Naive thymus-derived CD4-positive, alpha-beta T cell (primary cell): Measurements from ENCODE around the gene FNDC3A. TPM values are rescaled to one million over a fixed set of nuclear protein-coding genes. Genes with fewer than 3 reads are reported as not detected.

ENCODE experiments used
- ATAC-seq: fragments of 150-1000 bp; cut with Tn5 transposase; 2 replicates; pipeline ENCODE4 v1.10.0; 2021; ENCODE audit warnings: mild to moderate bottlenecking, moderate library complexity
- CTCF ChIA-PET: fragments of 350-600 bp; sonication (Branson Sonifier 250); formaldehyde crosslinking; loops from one replicate; lab custom pipeline; 2021; ENCODE audit warnings: antibody characterized with exemption; lab: Charles Lee
- POLR2A ChIA-PET: fragments of 350-600 bp; sonication (Branson Sonifier 250); formaldehyde crosslinking; loops from one replicate; lab custom pipeline; 2021; ENCODE audit warnings: antibody characterized with exemption, inconsistent platforms; lab: Charles Lee
- DNase-seq, 9 donors: peaks; one replicate each; pipeline versions ENCODE4 v3.0.0 to v3.0.0-alpha.2; 2020 to 2022; ENCODE audit warnings: mixed read lengths in 1 of 9
- H3K27ac ChIP-seq: one replicate; pipeline ENCODE4 v1.7.0; 2013; ENCODE audit warnings: mild to moderate bottlenecking, low read depth, low read length, moderate library complexity
- H3K27me3 ChIP-seq, 2 donors: one replicate each; pipeline ENCODE4 v1.7.0; 2013; ENCODE audit warnings: low read length in 2 of 2, mild to moderate bottlenecking in 2 of 2, moderate library complexity in 2 of 2; ENCODE audit not compliant: control insufficient read depth in 2 of 2, insufficient read depth in 2 of 2
- H3K36me3 ChIP-seq, 3 experiments: 1 replicate in 2 of 3; 2 replicates in 1 of 3; pipeline ENCODE4 v1.7.0; 2013; ENCODE audit warnings: low read length in 3 of 3, mild to moderate bottlenecking in 3 of 3, moderate library complexity in 1 of 3; ENCODE audit not compliant: insufficient read depth in 3 of 3, control insufficient read depth in 2 of 3
- H3K4me1 ChIP-seq, 2 donors: one replicate each; pipeline ENCODE4 v1.7.0; 2013; ENCODE audit warnings: low read length in 2 of 2, mild to moderate bottlenecking in 2 of 2, moderate library complexity in 1 of 2; ENCODE audit not compliant: control insufficient read depth in 2 of 2, insufficient read depth in 2 of 2
- H3K4me3 ChIP-seq: 2 replicates; pipeline ENCODE4 v1.7.0; 2013; ENCODE audit warnings: mild to moderate bottlenecking, low read length
- H3K9me3 ChIP-seq, 3 experiments: 1 replicate in 2 of 3; 2 replicates in 1 of 3; pipeline ENCODE4 v1.7.0; 2013; ENCODE audit warnings: low read length in 3 of 3; ENCODE audit not compliant: control insufficient read depth in 2 of 3
- H3K27ac Mint-ChIP-seq, 9 donors: one replicate each; pipeline ENCODE4 v1.8.0; 2020 to 2022; ENCODE audit warnings: mixed read lengths in 9 of 9, mild to moderate bottlenecking in 8 of 9, moderate library complexity in 5 of 9, inconsistent platforms in 2 of 9
- H3K27me3 Mint-ChIP-seq, 5 donors: one replicate each; pipeline ENCODE4 v1.8.0; 2021 to 2022; ENCODE audit warnings: mixed read lengths in 5 of 5, mild to moderate bottlenecking in 1 of 5
- H3K36me3 Mint-ChIP-seq, 5 donors: one replicate each; pipeline ENCODE4 v1.8.0; 2020 to 2022; ENCODE audit warnings: mixed read lengths in 5 of 5, mild to moderate bottlenecking in 3 of 5, inconsistent platforms in 1 of 5
- H3K4me1 Mint-ChIP-seq, 7 donors: one replicate each; pipeline ENCODE4 v1.8.0; 2020 to 2022; ENCODE audit warnings: mixed read lengths in 7 of 7, mild to moderate bottlenecking in 3 of 7, inconsistent platforms in 1 of 7
- H3K4me3 Mint-ChIP-seq, 10 donors: one replicate each; pipeline ENCODE4 v1.8.0; 2020 to 2022; ENCODE audit warnings: mild to moderate bottlenecking in 10 of 10, mixed read lengths in 10 of 10, moderate library complexity in 6 of 10, inconsistent platforms in 2 of 10
- H3K9me3 Mint-ChIP-seq, 11 donors: one replicate each; pipeline ENCODE4 v1.8.0; 2020 to 2022; ENCODE audit warnings: mixed read lengths in 11 of 11, mild to moderate bottlenecking in 4 of 11, inconsistent platforms in 1 of 11, moderate library complexity in 1 of 11
- intact Hi-C, 2 donors: fragments of 100-400 bp; cut with micrococcal nuclease; formaldehyde crosslinking; loops; one replicate each; pipeline ENCODE4 v1.15.1; 2023
- polyA plus RNA-seq, 2 donors: library from polyadenylated mRNA; unstranded; fragments of 300-500 nt; fragmentation: Illumina TruSeq; gene quantifications; one replicate each; pipeline ENCODE4 v1.2.3, GENCODE V29; 2021
- total RNA-seq, 6 experiments: library from RNA in 5 of 6; stranded (reverse) in 5 of 6; gene quantifications; 1 replicate in 5 of 6; 2 replicates in 1 of 6; pipeline ENCODE4 v1.2.3 and lab custom pipeline; 2021 to 2026

FNDC3A gene
- total and polyA plus RNA-seq, 7 experiments from 2014 or later: 12.0 to 46.4 (median 35.4) TPM

- H3K36me3 Mint-ChIP-seq: peaks cover 0 to 3% (median 0%) of the 10 kb centered on the region in 5 donors
- H3K4me1 ChIP-seq: no peaks in the 10 kb centered on the region
- DNase-seq (no peak), ATAC-seq (no peak)
- no peaks in the 10 kb centered on the region for H3K36me3 ChIP-seq
- H3K4me3 ChIP-seq: no peak overlapping the region
- no peaks in the 10 kb centered on the region for H3K27me3 ChIP-seq
- H3K27me3 Mint-ChIP-seq: peaks cover 0 to 11% (median 5%) of the 10 kb centered on the region in 5 donors
- intact Hi-C loops: no loop called here
- no peak overlapping the region for H3K27ac ChIP-seq
- peaks cover 0 to 8% (median 0%) of the 10 kb centered on the region in 11 donors for H3K9me3 Mint-ChIP-seq
- ChIA-PET CTCF (no interaction called here), POLR2A (no interaction called here)
- no peaks in the 10 kb centered on the region for H3K9me3 ChIP-seq
- no peak overlapping the region for H3K27ac Mint-ChIP-seq
- no peak overlapping the region for H3K4me3 Mint-ChIP-seq
- peaks cover 0 to 5% (median 0%) of the 10 kb centered on the region in 7 donors for H3K4me1 Mint-ChIP-seq
These were observed 14.3 kb upstream of the FNDC3A start for GRCh38 chr13:48961379-48961778.

GRCh38 chr13:48962281-48962680 is 13.4 kb upstream of the FNDC3A start:
- Histone ChIP-seq H3K4me1 (no peaks in the 10 kb centered on the region), H3K36me3 (no peaks in the 10 kb centered on the region), H3K9me3 (no peaks in the 10 kb centered on the region), H3K27ac (no peak overlapping the region), H3K27me3 (no peaks in the 10 kb centered on the region), H3K4me3 (no peak overlapping the region)
- no peak overlapping the region for H3K27ac Mint-ChIP-seq
- no peak for ATAC-seq
- intact Hi-C loops: no loop called here
- peaks cover 0 to 10% (median 0%) of the 10 kb centered on the region in 11 donors for H3K9me3 Mint-ChIP-seq
- ChIA-PET CTCF (no interaction called here), POLR2A (no interaction called here)
- peaks cover 0 to 5% (median 0%) of the 10 kb centered on the region in 7 donors for H3K4me1 Mint-ChIP-seq
- H3K36me3 Mint-ChIP-seq: peaks cover 0 to 3% (median 0%) of the 10 kb centered on the region in 5 donors
- H3K4me3 Mint-ChIP-seq: no peak overlapping the region
- no peak for DNase-seq
- H3K27me3 Mint-ChIP-seq: peaks cover 0 to 6% (median 0%) of the 10 kb centered on the region in 5 donors

GRCh38 chr13:48965736-48966135 is 10.0 kb upstream of the FNDC3A start:
- Histone ChIP-seq H3K36me3 (no peaks in the 10 kb centered on the region), H3K27me3 (no peaks in the 10 kb centered on the region), H3K4me3 (no peak overlapping the region), H3K4me1 (no peaks in the 10 kb centered on the region), H3K27ac (no peak overlapping the region), H3K9me3 (no peaks in the 10 kb centered on the region)
- intact Hi-C loops: no loop called here
- CTCF ChIA-PET: no interaction called here
- Mint-ChIP-seq H3K36me3 (peaks cover 0 to 4% (median 0%) of the 10 kb centered on the region in 5 donors), H3K27ac (no peak overlapping the region), H3K9me3 (peaks cover 0 to 8% (median 0%) of the 10 kb centered on the region in 11 donors), H3K4me1 (peaks cover 0 to 4% (median 0%) of the 10 kb centered on the region in 7 donors), H3K27me3 (peaks cover 0 to 2% (median 0%) of the 10 kb centered on the region in 5 donors), H3K4me3 (no peak overlapping the region)
- no peak for ATAC-seq
- DNase-seq: no peak
- POLR2A ChIA-PET: no interaction called here

- no peaks in the 10 kb centered on the region for H3K27me3 ChIP-seq
- H3K9me3 ChIP-seq: peaks cover 0 to 22% (median 0%) of the 10 kb centered on the region in 3 experiments
- Mint-ChIP-seq H3K27me3 (peaks cover 0 to 6% (median 0%) of the 10 kb centered on the region in 5 donors), H3K4me1 (peaks cover 4 to 17% (median 10%) of the 10 kb centered on the region in 7 donors), H3K36me3 (peaks cover 13 to 32% (median 16%) of the 10 kb centered on the region in 5 donors), H3K9me3 (peaks cover 12 to 32% (median 18%) of the 10 kb centered on the region in 11 donors), H3K27ac (no peak overlapping the region), H3K4me3 (no peak overlapping the region)
- no peak overlapping the region for H3K27ac ChIP-seq
- no peak for ATAC-seq
- H3K4me1 ChIP-seq: peaks cover under 1 to 4% of the 10 kb centered on the region in 2 donors
- DNase-seq: no peak
- intact Hi-C loops: loop anchor here (10.0 kb wide), 3 partner anchors 615 to 1155 kb away; partner anchors contain the start of genes RCBTB1 (in 2 of the 2) and TRIM13 (in 1 of the 2)
- H3K4me3 ChIP-seq: no peak overlapping the region
- no peaks in the 10 kb centered on the region for H3K36me3 ChIP-seq
- ChIA-PET POLR2A (no interaction called here), CTCF (no interaction called here)
These were observed 6.0 kb upstream of the FNDC3A start for GRCh38 chr13:48969685-48970084.

GRCh38 chr13:48973845-48974431 is 1.8 kb upstream of the FNDC3A start:
- H3K36me3 ChIP-seq: peaks cover 0 to 5% (median 0%) of the 10 kb centered on the region in 3 experiments
- no peak overlapping the region for H3K4me3 ChIP-seq
- H3K4me3 Mint-ChIP-seq: peak overlapping the region in 9 of 10 donors; percentile 7 to 98 (median 93)
- H3K4me1 Mint-ChIP-seq: peaks cover 22 to 49% (median 32%) of the 10 kb centered on the region in 7 donors
- no peak for DNase-seq
- peaks cover 13 to 38% (median 16%) of the 10 kb centered on the region in 5 donors for H3K36me3 Mint-ChIP-seq
- POLR2A ChIA-PET: interaction anchor here (0.9 to 1.0 kb wide), 2 partner anchors 139 to 441 kb away, joined by 3 read pairs; partner anchors contain the start of gene RCBTB2
- H3K4me1 ChIP-seq: peaks cover 13 to 15% of the 10 kb centered on the region in 2 donors
- H3K27ac Mint-ChIP-seq: peak overlapping the region in 8 of 9 donors; percentile 93 to 99 (median 98)
- peaks cover 0 to 6% (median 0%) of the 10 kb centered on the region in 5 donors for H3K27me3 Mint-ChIP-seq
- H3K27me3 ChIP-seq: no peaks in the 10 kb centered on the region
- intact Hi-C loops: loop anchor here (2.0 to 10.0 kb wide), 4 partner anchors 169 to 1151 kb away; partner anchors contain the start of genes RCBTB1 (in 2 of the 2) and TRIM13 (in 1 of the 2)
- CTCF ChIA-PET: interaction anchor here (1.8 kb wide), 1 partner anchor 11 kb away, joined by 5 read pairs; no protein-coding TSS in a partner anchor
- H3K27ac ChIP-seq: no peak overlapping the region
- H3K9me3 Mint-ChIP-seq: peaks cover 12 to 37% (median 20%) of the 10 kb centered on the region in 11 donors
- peaks cover 0 to 22% (median 0%) of the 10 kb centered on the region in 3 experiments for H3K9me3 ChIP-seq
- ATAC-seq: no peak

GRCh38 chr13:48975101-48975855 is 434 bp upstream of the FNDC3A start:
- Mint-ChIP-seq H3K4me1 (peaks cover 32 to 62% (median 45%) of the 10 kb centered on the region in 7 donors), H3K36me3 (peaks cover 13 to 42% (median 16%) of the 10 kb centered on the region in 5 donors), H3K4me3 (peak overlapping the region; percentile 92 to 98 (median 94)), H3K27ac (peak overlapping the region; percentile 93 to 99 (median 99)), H3K9me3 (peaks cover 12 to 37% (median 20%) of the 10 kb centered on the region in 11 donors), H3K27me3 (peaks cover 0 to 6% (median 0%) of the 10 kb centered on the region in 5 donors)
- peak in 5 of 9 donors; percentile 21 to 80 (median 70) for DNase-seq
- intact Hi-C loops: loop anchor here (1.0 to 10.0 kb wide), 11 partner anchors 135 to 1150 kb away; partner anchors contain the start of genes LPAR6 (in 2 of the 2), RCBTB1 (in 2 of the 2), CYSLTR2 (in 1 of the 2) and EBPL (in 1 of the 2)
- ChIA-PET POLR2A (interaction anchor here (0.6 to 2.0 kb wide), 17 partner anchors 9 to 938 kb away, joined by 3 to 17 read pairs (median 5); partner anchors contain the start of genes CAB39L, KPNA3, MED4 and NUDT15), CTCF (interaction anchor here (1.8 kb wide), 1 partner anchor 10 kb away, joined by 5 read pairs; no protein-coding TSS in a partner anchor)
- Histone ChIP-seq H3K4me1 (peaks cover 13 to 28% of the 10 kb centered on the region in 2 donors), H3K27me3 (no peaks in the 10 kb centered on the region), H3K36me3 (peaks cover 0 to 5% (median 0%) of the 10 kb centered on the region in 3 experiments), H3K9me3 (peaks cover 0 to 22% (median 0%) of the 10 kb centered on the region in 3 experiments), H3K4me3 (peak overlapping the region; percentile 82), H3K27ac (peak overlapping the region; percentile 95)
- peak; percentile 44 for ATAC-seq
